ENCODE data around the gene TMEM9.

Gene TMEM9

DNA sequence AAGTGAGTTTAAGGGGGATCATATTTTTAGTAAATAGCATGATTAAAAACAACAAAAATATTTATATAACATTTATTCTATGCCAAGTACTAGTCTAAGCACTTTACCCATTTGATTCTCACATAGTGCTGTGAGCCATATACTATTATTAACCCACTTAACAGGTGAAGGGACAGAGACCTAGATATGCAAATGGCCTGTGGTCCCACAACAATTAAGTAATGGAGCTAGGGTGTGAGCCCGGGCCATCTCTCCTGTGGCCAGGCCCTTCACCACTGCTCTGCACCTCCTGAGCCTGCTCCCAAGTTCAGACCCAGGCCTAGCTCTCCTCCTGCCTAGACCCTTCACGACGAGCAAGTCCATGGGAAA lies 27.8 kb downstream of the TMEM9 start:
- no peak for DNase-seq

DNA sequence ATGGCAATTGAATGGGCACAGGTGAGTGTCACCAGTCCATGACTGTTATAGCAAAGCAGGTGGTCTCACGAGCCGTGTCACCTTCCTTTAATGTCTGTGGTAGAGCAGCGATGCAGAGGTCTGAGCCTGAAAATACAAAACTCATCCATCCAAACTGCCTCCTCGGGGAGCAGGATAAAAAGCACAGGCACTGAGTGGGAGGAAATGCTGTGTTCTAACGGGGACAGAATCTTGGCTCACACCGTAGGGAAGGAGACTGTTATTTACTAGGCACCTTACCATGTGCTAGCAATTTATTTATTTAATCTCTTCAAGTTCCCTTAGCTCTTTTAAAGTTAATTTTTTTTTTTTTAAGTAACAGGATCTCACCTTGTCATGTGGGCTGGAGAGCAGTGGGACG lies 28.5 kb downstream of the TMEM9 start:
- DNase-seq: no peak

DNA sequence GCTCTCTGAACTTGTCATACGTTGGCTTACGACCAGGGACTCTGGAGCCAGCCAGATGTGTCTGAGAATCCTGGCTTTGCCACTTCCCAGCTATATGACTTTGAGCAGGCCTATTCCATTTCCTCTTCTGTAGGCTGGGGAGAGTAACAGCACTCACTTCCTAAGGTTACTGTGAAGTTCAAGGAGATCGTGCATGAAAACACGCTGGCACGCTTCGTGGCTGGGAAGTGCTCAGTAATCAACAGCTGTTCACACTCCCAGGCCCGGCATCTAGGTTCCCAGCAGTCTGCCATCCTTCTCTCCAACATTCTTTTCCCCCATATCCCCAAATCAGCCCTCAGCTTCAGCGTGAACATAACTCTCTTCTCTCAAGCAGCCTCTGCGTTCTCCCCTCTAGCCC lies 29.3 kb downstream of the TMEM9 start:
- DNase-seq: no peak

DNA sequence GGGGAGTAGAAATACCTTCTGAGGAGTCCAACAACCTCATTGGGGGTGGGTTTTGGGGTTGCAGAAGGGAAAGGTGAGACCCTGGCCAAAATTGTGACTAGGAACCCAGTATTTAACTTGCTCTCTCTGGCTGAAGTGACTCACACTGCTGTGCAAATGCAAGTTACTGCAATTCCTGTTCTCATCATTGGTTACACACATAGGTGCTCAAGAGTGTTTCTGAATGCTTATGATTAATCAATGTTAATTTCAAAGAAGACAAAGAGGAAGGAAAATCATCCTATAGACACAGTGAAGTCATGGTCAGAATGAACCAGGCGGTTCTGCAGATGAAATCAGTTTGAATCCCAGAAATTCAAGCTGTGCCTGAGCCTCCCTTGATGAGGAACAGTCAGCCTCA lies 30.4 kb downstream of the TMEM9 start:
- DNase-seq: no peak

DNA sequence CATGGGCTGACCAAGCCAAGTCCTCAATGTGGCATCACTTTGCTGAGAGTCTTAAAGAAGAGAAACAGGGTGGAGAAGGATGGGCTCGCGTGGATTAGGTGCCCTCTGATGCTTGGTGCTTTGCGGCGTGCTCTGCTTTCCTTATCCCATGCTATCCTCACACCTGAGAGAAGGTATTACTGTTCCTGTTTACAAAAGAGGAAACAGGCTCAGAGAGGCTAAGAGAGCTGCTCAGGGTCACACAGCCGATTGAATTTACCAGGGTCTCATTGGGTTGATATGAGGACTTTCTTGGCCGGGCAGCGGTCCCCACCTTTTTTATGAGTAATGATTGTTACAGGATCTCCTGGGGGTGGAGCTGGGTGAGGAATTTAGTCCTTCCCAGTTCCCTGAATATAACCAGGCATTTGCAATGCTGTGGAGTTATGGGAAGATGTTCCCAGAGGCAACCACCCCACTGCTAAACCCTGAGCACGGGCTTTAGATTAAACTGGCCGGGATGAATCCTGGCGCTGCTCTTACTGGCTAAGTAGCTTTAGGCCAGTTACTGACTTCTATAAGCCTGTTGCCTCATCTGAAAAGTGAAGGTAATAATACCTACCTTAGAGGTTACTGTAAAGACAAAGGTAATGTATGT lies 31.8 kb downstream of the TMEM9 start:
- DNase-seq: no peak

GRCh38 chr1:201119206-201120197 lies 34.8 kb downstream of the TMEM9 start:
- DNase-seq: no peak

DNA sequence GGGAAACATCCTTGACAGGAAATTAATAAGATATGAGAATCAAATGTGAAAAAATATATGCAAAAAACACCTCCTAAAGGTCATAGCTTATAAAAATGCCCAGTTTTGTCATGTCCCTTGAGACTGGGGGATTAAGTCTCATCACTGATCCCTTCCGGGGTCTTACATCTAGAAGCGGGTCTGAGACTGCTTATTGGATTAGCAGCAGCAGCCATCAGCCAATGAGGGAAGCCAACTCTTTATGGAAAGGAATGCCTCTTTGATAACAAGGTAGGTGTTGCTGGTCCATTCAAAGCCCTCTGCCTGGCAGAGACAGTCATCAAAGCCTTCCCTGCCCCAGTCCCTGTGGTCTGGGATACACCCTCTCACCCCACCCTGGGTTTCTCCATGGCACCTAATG lies 38.2 kb downstream of the TMEM9 start:
- no peak for DNase-seq

DNA sequence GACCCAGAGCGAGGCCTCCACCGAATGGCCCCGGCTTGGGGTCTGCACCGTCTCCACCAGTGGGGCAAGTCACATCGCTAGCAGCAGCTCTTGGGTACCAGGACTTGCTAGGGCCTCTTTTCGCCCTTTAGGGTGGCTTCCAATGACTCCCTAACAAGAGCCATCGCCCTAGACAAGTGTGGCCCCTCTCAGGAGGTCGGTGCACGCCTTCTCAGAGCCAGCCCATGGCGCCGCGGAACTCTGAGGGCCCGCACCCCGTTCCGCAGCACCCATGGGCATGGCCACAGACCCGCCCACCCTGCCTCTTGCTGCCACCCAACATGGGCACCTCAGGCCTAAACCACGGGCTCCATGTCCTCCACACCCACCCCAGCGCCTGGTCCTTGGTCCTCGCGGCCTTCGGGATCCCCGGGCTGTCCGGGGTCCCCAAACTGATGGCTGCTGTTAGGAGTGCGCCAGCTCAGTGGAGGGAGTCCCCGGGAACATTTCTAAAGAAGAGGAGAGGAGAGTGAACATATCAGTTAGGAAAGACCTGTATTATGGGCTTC lies 38.8 kb downstream of the TMEM9 start:
- DNase-seq: no peak

DNA sequence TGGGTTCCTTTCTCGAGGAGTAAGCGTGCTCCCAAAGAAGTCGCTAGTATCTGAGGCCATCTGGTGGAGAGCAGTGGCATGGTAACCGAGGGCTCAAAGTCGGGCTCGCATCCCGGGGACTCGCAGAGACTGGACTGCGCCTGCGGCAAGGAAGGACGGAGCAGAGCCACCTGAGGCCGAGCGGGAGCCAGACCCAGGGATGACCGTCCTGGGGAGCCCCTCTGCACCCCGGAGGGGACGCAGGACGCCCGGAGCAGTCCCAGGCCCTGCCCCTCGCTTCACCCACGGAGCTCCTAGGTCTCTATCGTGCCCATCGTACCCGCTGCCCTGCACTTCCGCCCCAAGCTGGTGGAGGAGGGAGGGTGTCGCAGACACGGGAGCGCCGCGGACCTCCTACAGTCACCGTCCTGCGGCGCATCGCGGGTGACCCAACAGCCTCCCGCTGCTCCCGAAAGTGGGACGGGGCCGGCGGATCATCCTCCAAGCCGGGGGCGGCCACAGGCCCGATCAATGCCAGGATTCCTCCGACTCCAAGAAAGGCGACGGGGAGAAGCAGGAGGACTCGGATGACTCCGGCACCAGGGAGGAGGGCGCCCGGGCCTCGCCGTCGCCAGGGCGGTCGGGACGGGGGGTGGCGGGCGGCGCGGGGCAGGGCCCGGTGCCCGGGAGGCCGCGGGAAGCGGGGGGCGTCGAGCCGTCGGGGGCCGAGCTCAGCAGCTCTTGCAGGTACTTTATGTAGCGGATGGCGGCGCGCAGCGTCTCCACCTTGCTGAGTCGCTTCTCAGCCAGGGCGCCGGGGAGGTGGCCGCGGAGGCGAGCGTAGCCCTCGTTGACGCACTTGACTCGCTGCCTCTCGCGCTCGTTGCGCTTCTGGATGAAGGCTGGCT lies 39.8 kb downstream of the TMEM9 start:
- peak; percentile 76 for DNase-seq

DNA sequence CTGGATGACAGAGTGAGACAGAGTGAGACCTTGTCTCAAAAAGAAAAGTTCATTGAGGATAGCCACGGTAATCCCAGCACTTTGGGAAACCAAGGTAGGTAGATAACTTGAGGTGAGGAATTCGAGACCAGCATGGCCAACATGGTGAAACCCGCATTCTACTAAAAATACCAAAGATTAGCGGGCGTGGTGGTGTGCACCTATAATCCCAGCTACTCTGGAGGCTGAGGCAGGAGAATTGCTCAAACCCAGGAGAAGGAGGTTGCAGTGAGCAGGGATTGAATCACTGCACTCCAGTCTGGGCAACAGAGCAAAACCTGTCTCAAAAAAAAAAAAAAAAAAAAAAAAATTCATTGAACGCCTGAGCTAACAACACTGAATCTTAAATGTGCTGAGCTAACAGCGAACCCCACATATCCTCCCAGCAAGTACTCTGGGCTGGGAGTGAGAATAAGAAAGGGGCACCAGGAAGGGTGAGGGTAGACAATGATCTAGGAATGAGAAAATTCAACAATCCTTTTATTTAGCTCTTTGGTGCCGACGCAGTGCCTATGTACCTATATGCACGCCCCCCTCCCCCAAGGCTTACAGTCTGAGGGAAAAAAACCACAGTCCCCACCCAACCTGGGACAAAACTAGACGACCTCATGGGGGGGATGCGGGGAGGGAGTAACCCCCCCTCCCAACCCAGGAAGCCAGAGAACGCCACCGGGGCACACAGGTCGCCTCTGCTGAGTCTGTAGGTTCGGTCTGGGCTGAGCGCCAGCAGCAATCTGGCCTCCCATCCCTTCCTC lies 40.6 kb downstream of the TMEM9 start:
- DNase-seq: no peak

GRCh38 chr1:201112926-201113325 lies 41.3 kb downstream of the TMEM9 start:
- DNase-seq: no peak

DNA sequence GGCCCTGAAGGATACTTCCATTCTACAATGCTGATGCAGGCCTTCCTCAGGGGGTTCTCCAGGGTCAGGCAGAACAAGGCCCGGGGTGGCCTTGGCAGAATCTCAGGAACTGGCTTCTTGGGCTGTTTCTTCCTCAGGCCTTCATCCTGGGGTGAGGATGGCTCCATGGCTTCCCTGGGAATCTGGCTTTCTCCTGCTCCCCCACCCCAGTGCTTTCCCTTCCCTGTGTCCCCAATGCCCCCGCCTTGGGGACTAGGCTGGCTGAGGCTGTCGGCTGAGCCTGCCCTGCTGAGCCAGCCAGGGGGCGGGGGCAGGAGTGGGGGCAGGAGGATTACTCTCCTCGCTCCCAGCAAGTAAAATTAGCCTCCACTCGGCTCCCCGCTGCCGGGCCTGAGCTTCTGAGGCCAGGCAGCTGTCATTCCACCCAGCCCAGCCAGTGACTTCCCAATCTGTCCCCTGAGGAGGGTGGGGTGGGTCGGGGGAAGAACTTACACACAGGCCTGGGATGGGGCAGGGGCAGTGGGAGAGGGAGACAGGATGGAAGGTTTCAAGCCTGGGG lies 42.0 kb downstream of the TMEM9 start, which contains the start of gene CACNA1S:
TSS of gene CACNA1S (minus strand) at position 254 of the 559 bp plus-strand sequence. CDS start at position 167, 87 bp downstream.
- DNase-seq: no peak

DNA sequence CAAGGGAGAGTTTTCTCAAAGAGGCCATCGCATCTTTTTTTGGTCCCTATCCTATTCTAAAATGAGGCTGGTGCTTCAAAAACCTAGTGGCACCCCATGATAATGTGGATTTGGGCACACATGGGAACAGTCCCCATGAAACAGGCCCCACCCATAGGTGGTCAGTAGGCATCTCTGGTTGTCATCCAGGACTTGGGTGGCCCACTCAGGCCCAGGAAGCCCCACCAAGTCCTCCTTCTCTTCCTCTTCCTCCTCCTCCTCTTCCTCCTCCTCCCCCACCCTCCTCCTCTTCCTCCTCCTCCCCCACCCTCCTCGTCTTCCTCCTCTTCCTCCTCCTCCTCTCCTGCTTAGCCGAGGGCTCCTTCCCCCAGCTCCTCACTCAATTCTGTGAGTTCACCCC lies 42.6 kb downstream of the TMEM9 start:
- no peak for DNase-seq

DNA sequence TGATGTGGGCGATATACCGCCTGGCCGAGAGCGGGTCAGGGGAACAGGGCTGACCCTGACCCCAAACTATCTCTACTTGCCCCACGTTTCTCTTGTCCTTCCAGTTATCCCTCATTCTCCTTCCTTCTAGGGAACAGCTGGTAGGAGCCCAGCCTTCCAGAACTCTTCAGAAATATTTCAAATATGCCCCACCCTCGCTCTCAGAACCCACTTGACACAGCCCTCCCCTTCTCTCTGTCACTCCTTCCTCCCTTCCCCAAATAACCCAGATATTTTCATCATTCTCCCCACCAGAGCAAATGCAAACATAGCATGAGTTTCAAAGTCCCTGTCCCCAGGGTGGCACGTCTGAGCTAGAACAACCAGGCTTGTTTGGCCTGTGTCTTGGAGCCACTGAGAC lies 43.1 kb downstream of the TMEM9 start:
- no peak for DNase-seq

- no peak for DNase-seq
Observed at GRCh38 chr1:201110616-201111015, 43.7 kb downstream of the TMEM9 start.

- no peak for DNase-seq
Observed at GRCh38 chr1:201110138-201110537, 44.1 kb downstream of the TMEM9 start.

DNA sequence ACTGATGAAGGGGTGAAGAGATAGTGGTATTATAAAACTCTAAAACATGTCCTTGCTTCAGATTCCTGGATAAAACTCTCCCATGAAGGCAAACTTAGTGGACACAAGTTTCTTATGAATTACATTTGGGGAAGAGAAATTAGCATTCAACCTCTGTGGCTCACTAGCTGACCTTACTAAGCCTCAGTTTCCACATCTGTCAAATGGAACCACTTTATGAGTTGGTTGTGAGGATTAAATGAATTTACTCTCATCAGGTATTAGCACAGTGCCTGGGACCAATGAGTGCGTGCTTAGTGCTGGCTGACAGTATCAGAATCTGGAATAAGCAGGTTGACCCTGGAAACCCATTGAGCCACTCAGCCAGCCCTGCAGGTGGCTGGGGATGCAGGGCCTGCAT lies 44.6 kb downstream of the TMEM9 start:
- no peak for DNase-seq

GRCh38 chr1:201108614-201109013 lies 45.7 kb downstream of the TMEM9 start:
- peak; percentile 67 for DNase-seq

DNA sequence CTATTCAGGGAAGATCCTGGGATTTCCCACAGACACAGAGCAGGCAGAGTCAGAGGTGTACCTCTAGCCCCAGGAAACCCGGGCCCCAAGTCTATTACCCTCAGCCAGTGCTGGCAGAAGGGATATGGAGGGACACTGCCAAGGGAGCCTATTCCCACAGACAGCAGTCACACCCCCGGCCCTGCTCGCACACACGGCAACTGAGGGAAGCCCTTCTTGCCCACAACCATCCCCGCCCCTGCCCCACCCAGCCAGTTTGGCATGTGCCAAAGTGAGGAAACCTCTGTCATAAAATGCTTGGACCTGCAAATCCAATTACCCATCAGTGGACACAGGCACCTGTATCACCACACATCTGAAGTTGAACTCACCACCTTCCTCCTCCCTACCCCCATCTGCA lies 48.6 kb downstream of the TMEM9 start:
- no peak for DNase-seq

DNA sequence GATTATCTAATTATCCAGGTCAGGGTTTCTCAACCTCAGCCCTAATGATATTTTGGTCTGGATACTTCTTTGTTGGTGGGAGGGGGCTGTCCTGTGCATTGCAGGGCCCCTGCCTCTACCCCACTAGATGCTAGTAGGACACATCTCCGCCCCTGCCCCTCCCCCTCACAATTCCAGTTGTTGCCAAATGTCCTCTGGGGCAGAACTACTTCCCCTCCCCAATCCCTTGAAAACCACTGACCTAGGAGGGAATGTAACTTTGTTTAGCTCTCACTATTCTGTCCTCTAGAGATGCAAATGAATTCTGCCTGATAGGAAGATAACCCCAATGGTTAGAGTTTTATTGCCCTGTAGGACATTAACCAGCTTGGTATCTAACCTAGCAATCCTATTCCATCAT lies 50.1 kb downstream of the TMEM9 start:
- DNase-seq: no peak

- DNase-seq: no peak
Observed at GRCh38 chr1:201103666-201104065, 50.6 kb downstream of the TMEM9 start.

All from NCI-H1417 treated with DMSO at 0.1 percent for 48 hours (cell line).